RCC 7860 (cell line): ENCODE data around the gene NTHL1.
A peak's percentile ranks its signal among the peaks of the same experiment; 100 is the strongest.

Experiments used
- DNase-seq: peaks from one replicate; pipeline ENCODE4 v3.0.0-alpha.2; 2015; ENCODE audit warnings: low spot score
- FAIRE-seq: peaks from 2 replicates; lab custom pipeline; 2012; peaks lifted over from hg19 to GRCh38; lab: Jason Lieb, UNC

The NTHL1 gene

DNA sequence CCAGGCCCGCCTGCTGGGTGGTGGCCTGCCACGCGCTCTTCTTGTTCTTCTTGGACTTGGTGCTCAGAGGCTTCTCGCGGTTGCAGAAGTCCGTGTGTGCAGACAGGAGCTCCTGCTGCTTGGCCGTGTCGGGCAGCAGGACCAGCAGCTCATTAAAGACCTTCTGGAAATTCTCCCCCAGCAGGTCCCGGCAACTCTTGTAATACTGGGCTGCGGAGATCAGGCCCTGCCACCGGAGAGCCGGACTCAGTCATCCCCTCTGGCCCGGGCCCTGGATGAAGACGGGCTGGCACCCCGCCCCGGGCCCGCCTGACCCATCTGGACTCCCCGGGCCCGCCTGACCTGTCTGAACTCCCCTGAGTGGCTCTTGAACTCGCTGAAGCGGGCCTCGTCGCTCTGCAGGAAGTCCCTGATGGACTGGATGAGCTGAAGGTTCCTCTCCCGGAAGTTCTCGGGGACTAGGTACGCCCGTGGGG, 49.2 kb downstream of the NTHL1 start:
- DNase-seq (no peak), FAIRE-seq (no peak)

DNA sequence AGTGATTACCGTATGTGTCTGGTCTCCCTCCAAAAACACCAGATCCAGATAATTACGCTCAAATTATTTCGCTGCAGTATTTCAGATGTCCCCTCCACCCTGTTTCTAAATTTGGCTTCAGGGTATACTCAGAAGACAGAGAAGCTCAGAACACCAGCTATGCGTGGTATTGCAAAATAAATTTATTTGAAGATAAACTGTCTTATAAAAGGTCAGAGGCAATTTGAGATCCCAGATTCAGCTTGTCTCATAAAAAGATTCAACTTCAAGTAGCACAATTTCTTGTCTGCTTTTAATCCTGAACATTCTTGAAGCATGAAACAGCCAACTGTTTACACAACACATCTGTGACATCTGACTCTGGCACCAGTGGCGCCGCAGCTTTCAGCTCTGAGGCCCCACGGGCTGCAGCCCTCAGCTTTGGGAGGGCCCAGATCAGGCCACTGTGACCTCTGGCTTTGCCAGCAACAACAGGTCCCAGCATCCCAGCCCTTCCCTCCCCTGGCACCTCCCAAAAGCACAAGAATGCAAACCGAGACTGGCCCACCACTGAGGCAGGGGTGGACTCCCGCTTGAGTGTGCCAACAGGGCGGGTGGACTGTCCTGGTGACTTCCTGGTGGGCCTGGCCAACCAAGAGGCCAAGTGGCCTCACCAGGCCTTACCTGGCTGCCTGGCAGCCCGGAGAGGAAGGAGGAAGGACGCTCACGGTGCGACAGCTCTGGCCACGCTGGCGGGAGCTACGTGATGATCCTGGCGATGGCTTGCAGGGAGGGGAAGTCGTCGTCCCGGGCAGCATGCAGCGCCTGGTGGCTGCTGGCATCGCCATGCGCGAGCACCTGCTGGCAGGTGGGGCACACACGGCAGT, 49.9 kb downstream of the NTHL1 start:
- FAIRE-seq (no peak), DNase-seq (no peak)

DNA sequence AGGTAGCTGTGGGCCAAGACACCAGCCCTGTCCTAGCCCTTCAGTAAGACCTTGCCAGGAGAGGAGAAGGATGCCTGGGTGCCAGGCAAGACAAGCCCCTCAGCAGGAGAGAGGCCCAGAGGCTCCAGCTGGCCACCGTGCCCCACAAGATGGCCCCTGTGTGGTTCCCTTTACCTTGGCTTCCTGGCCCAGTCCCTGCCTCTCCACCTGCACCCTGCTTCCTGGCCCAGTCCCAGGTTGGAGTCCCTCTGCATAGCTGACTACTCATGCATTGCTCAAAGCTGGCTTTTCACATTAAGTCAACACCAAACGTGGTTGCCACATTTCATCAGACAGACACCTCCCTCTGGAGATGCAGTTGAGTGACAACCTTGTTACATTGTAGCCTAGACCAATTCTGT, 53.9 kb downstream of the NTHL1 start:
- peak; percentile 67 for DNase-seq
- peak; percentile 68 for FAIRE-seq

DNA sequence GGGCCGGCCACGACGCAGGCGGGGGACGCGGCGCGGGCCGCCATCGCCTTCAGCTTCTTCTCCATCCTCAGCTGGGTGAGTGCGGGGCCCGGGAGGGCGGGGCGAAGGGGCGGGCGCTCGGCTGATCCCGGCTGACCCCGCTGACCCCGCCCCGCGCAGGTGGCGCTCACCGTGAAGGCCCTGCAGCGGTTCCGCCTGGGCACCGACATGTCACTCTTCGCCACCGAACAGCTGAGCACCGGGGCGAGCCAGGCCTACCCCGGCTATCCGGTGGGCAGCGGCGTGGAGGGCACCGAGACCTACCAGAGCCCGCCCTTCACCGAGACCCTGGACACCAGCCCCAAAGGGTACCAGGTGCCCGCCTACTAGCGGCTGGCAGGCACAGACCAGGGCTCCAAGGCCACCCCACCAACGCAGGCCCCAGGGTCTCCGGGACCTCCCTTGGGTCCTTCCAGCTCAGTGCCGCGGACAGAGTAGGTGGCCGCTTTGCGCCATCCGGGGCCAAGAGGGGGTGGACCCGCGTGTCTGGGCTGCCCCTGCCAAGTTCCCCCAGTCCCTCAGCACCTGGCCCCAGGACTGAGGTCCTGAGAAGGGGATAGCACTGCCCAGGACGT, 54.8 kb downstream of the NTHL1 start:
- no peak for DNase-seq
- no peak for FAIRE-seq

DNA sequence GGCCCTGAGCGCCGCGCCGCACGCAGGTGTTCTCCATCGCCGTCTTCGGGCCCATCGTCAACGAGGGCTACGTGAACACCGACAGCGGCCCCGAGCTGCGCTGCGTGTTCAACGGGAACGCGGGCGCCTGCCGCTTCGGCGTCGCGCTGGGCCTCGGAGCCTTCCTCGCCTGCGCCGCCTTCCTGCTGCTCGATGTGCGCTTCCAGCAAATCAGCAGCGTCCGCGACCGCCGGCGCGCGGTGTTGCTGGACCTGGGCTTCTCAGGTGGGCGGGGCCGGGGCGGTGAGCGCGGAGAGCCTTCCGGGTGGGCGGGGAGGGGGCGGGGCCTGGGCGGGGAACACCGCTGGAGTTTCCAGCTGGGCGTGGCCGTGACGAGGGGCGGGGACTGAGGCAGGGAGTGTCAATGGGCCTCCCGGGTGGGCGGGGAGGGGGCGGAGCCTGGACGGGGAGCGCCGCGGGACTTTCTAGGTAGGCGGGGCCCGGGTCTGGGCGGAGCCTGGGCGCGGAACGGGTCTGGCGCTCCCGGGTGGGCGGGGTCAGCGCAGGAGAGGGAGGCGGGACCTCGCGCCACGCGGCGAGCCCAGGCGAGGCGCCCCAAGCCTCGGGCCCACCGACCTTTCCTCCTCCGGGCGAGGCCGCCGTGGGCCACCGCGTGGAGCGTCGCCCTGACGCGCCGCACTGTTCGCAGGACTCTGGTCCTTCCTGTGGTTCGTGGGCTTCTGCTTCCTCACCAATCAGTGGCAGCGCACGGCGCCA, 55.5 kb downstream of the NTHL1 start:
- no peak for FAIRE-seq

DNA sequence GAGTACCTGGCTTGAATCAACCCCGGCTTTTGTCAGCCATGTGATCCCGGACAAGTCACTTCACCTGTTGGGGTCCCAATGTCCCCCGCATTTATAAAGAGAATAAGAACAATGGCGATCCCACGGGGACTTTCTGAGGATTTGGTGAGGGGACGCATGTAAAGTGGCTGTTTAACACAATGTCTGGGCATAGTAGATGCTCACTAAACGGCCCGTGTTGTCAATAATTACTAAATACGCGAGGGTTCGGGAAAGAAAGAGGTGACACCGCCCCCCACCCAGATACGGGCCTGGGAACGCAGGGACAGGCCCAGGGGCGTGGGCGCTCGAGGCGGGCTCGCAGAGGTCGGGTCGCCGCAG, 56.1 kb downstream of the NTHL1 start:
- FAIRE-seq: no peak

More for the DNA sequence above, 55.5 kb downstream of the NTHL1 start:
- no peak for DNase-seq

DNA sequence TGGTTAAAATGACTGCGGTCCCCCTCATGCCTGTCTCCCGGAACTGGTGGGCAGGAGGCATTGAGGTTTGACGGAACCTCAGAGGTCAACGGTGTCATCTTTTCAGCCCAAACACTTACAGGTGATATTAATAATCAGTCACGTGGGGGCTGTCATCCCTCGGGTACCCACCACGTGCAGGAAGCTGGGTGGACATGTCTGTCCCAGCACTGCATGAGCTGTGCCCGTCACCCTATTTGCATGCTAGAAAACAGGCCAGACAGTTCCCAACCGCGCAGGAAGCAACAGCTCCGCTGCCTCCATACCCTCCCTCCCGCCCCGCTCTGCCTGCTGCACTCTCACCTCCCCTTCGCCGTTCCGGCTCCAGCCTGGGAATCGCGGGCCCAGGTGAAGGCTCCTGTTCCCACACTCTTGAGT, 56.5 kb downstream of the NTHL1 start:
- FAIRE-seq (no peak), DNase-seq (no peak)

More for the DNA sequence above, 56.1 kb downstream of the NTHL1 start:
- no peak for DNase-seq

DNA sequence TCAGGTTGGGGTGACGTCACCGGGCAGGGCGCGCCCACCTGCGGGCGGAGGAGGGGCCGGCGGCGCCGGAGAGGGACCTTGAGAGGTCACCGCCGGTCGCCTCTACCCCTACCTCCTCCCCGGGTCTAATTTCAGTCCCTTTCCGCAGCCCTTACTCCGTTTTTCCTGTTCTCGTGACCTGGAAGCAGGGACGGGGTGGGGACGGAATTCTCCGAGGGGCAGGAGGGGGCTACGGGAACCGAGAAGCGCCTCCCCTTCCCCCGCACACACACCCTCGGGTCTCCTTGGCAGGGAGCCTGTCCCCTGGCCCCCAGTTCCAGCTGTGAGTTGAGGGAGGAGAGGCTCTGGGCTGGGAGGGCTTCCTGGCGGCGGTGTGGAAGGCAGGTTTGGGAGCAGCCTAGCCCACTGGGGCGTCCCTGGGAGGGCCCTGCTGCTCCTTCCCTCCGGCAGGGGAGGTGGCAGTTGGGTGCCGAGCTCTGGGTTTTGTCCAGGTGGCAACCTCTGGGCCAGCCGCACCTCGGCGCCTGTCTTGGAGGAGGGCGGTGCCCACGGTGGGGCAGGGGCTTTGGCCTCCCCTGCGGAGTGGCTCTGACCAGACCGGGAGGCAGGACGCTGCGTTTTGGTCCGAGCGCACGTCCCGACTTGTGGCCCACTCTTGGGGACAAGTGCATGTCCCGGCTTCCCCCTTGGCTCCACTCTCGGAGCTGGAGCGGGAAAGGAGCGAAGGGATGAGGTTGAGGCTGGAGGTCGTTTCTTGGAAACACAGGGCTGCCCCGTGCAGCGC, 57.1 kb downstream of the NTHL1 start:
- FAIRE-seq: no peak
- DNase-seq: no peak

DNA sequence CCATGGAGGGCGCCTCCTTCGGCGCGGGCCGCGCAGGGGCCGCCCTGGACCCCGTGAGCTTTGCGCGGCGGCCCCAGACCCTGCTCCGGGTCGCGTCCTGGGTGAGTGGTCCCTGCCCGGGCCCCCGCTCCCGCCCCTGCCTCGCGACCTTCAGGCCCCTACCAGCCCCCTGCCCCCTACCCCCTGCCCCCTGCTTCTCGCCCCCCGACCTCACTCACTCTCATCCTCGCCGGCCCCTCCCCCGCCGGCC, 57.6 kb downstream of the NTHL1 start:
- FAIRE-seq (no peak), DNase-seq (no peak)
